Stimulated activated CD8-positive, alpha-beta memory T cell treated with anti-CD3 and anti-CD28 coated beads, Interleukin-7, amount 100 ng/mL, for 48 hours (primary cell): Measurements from ENCODE around the gene PLXDC2.

Source experiments
- DNase-seq, 2 donors: peaks; one replicate each; pipeline ENCODE4 v3.0.0-alpha.2; 2020; ENCODE audit warnings: low read depth in 1 of 2; ENCODE audit errors: extremely low read depth in 1 of 2

The PLXDC2 gene

DNA sequence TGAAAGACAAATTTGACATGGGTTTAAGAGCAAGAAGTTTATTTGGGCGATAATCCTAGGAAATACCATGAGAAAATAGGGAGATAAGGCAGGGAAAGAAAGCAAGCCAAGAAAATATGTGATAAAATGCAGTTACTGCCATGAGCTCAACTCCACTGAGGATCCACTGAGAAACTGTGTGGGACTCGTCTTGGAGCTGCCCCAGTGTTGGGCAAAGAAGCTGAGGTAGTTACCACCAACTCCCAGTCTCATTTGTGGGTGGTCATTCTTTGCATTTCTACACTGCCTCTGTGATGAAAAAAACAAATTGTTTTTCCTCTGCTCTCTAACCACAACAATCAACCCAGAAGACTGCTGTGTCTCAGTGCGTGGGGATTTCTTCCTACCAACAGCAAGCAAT, 498.2 kb downstream of the PLXDC2 start:
- DNase-seq, result no peak

DNA sequence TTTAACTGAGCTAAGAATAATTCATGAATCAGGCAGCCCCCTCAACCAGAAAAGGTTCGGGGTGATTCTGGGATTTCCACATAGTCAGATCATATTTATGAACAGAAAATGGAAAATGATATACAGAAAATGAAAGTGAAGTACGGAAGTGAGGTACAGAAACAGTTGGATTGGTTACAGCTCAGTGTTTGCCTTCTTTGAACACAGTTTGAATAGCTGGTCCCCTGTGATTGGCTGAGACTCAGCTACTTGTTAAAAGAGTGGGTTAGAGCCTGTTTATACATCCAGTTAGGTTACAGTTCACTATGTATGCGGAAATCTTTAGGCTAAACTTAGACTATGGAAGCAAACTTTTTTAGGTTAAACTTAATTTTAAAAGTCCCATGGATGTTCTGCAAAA, 511.7 kb downstream of the PLXDC2 start:
- no peak for DNase-seq

DNA sequence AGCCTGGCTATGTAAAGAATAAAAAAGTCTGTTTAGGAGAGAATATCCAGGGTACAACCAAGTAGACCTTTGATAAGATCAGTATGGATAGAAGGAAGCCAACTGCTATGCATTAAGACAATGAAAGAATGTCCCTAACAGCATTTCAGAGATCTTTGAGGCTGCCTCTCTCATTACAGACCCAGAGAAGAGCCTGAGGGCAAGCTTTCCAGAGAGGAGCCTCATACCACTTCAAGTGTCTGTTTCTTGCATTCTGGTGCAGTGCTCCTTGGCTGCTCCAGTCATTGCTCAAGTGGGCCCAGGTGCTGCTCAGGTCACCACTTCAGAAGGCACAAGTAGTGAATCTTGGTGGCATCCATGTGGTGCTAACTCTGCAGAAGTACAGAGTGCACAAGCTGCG, 514.0 kb downstream of the PLXDC2 start:
- no peak for DNase-seq

DNA sequence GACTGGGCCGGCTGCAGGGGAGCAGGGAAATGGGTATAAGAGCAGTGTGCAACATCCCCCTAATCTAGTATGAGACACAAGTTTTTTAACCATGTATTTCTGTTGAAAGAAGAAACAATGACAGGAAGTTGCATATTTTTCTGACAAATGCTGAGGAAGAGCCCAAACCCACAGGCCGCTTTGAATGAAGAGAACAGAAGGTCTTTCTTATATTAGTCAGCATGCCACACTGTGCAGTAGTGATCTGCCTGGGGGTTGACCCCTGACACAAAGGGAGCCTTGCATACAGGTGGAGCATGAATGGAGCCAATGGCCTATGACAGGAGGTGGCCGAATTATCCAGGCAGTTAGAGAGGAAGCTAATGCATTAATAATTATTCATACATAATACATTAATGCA, 518.3 kb downstream of the PLXDC2 start:
- no peak for DNase-seq
